OCI-LY7 (cell line): Measurements from ENCODE around the gene NDUFB1.

Experiments used
- CTCF ChIP-seq: fragments of 200-600 bp; sonication (generic); conservative IDR thresholded peaks from 2 replicates; pipeline ENCODE4 v1.5.1; 2014; ENCODE audit warnings: mild to moderate bottlenecking, antibody characterized with exemption, low read length, moderate library complexity, mixed read lengths
- EZH2phosphoT487 ChIP-seq: fragments of 200-600 bp; sonication (generic); IDR thresholded peaks from 2 replicates; pipeline ENCODE4 v1.6.1; 2018; ENCODE audit warnings: low read depth, borderline replicate concordance, mild to moderate bottlenecking, mixed run types, antibody characterized with exemption, low read length, moderate library complexity, mixed read lengths

GRCh38 chr14:92108345-92109254 lies 12.9 kb downstream of the NDUFB1 start:
- no peak for TF ChIP-seq CTCF
- TF ChIP-seq EZH2phosphoT487: no peak
